H9 (cell line): ENCODE data around the gene DCT. TPM values are rescaled to one million over a fixed set of nuclear protein-coding genes. Genes with fewer than 3 reads are reported as not detected.
A peak's percentile ranks its signal among the peaks of the same experiment; 100 is the strongest.

Source experiments
- DNase-seq: peaks from one replicate; pipeline ENCODE4 v3.0.0-alpha.2; 2017
- H2AFZ ChIP-seq: one replicate; pipeline ENCODE4 v1.6.1; 2013; ENCODE audit warnings: mild to moderate bottlenecking, low read length, control low read depth, moderate library complexity
- H2AK5ac ChIP-seq: 2 replicates; pipeline ENCODE4 v1.6.1; 2013; ENCODE audit warnings: low read length, control low read depth, mixed read lengths; ENCODE audit not compliant: insufficient read length
- H2BK120ac ChIP-seq: one replicate; pipeline ENCODE4 v1.6.1; 2013; ENCODE audit warnings: low read depth, mild to moderate bottlenecking, low read length, control low read depth, inconsistent platforms; ENCODE audit not compliant: poor library complexity, severe bottlenecking
- H2BK12ac ChIP-seq: 2 replicates; pipeline ENCODE4 v1.6.1; 2013; ENCODE audit warnings: low read length, control low read depth, mixed read lengths, low read depth; ENCODE audit not compliant: insufficient read length
- H2BK15ac ChIP-seq: 2 replicates; pipeline ENCODE4 v1.6.1; 2013; ENCODE audit warnings: low read depth, low read length, control low read depth
- H2BK20ac ChIP-seq: one replicate; pipeline ENCODE4 v1.6.1; 2013; ENCODE audit warnings: low read depth, mild to moderate bottlenecking, low read length, control low read depth, inconsistent platforms; ENCODE audit not compliant: poor library complexity, severe bottlenecking
- H2BK5ac ChIP-seq: 2 replicates; pipeline ENCODE4 v1.6.1; 2013; ENCODE audit warnings: low read length, control low read depth, mixed read lengths; ENCODE audit not compliant: insufficient read length
- H3K14ac ChIP-seq: 2 replicates; pipeline ENCODE4 v1.6.1; 2013; ENCODE audit warnings: low read length, control low read depth; ENCODE audit not compliant: insufficient read depth
- H3K18ac ChIP-seq: 2 replicates; pipeline ENCODE4 v1.6.1; 2013; ENCODE audit warnings: low read depth, mild to moderate bottlenecking, mixed read lengths, low read length, control low read depth; ENCODE audit not compliant: insufficient read length
- H3K23ac ChIP-seq: 2 replicates; pipeline ENCODE4 v1.6.1; 2013; ENCODE audit warnings: low read length, control low read depth, mixed read lengths, low read depth; ENCODE audit not compliant: insufficient read length
- H3K23me2 ChIP-seq: 2 replicates; pipeline ENCODE4 v1.6.1; 2013; ENCODE audit warnings: low read depth, mild to moderate bottlenecking, mixed read lengths, low read length, control low read depth; ENCODE audit not compliant: insufficient read length, poor library complexity, severe bottlenecking
- H3K27ac ChIP-seq: 2 replicates; pipeline ENCODE4 v1.5.1; 2013; ENCODE audit warnings: low read length, control low read depth, mixed read lengths, low read depth; ENCODE audit not compliant: insufficient read length
- H3K27me3 ChIP-seq: 2 replicates; pipeline ENCODE4 v1.6.1; 2013; ENCODE audit warnings: low read length, control low read depth, inconsistent platforms; ENCODE audit not compliant: insufficient read depth
- H3K4ac ChIP-seq: 2 replicates; pipeline ENCODE4 v1.6.1; 2013; ENCODE audit warnings: low read depth, mild to moderate bottlenecking, control low read depth, inconsistent platforms, low read length, moderate library complexity
- H3K4me1 ChIP-seq: 2 replicates; pipeline ENCODE4 v1.6.1; 2013; ENCODE audit warnings: low read length, control low read depth, inconsistent platforms; ENCODE audit not compliant: insufficient read depth
- H3K4me2 ChIP-seq: 2 replicates; pipeline ENCODE4 v1.6.1; 2013; ENCODE audit warnings: low read length, control low read depth, mixed read lengths; ENCODE audit not compliant: insufficient read length, insufficient read depth
- H3K56ac ChIP-seq: 2 replicates; pipeline ENCODE4 v1.6.1; 2013; ENCODE audit warnings: low read depth, mild to moderate bottlenecking, mixed read lengths, low read length, control low read depth; ENCODE audit not compliant: insufficient read length
- H3K79me1 ChIP-seq: 2 replicates; pipeline ENCODE4 v1.6.1; 2013; ENCODE audit warnings: low read depth, mild to moderate bottlenecking, moderate library complexity, low read length, control low read depth, inconsistent platforms; ENCODE audit not compliant: insufficient read depth, poor library complexity, severe bottlenecking
- H3K79me2 ChIP-seq: 2 replicates; pipeline ENCODE4 v1.6.1; 2013; ENCODE audit warnings: low read length, control low read depth, inconsistent platforms; ENCODE audit not compliant: insufficient read depth
- H3K9ac ChIP-seq: 2 replicates; pipeline ENCODE4 v1.6.1; 2013; ENCODE audit warnings: low read length, control low read depth, mixed read lengths; ENCODE audit not compliant: insufficient read length; ENCODE audit errors: extremely low read depth
- H3K9me3 ChIP-seq: one replicate; pipeline ENCODE4 v1.6.1; 2013; ENCODE audit warnings: low read depth, low read length, inconsistent platforms; ENCODE audit not compliant: control insufficient read depth
- H3T11ph ChIP-seq: one replicate; pipeline ENCODE4 v1.6.1; 2013; ENCODE audit warnings: mild to moderate bottlenecking, low read length, control low read depth, inconsistent platforms
- H4K20me1 ChIP-seq: one replicate; pipeline ENCODE4 v1.6.1; 2013; ENCODE audit not compliant: control insufficient read depth, insufficient read length, insufficient read depth
- H4K5ac ChIP-seq: 2 replicates; pipeline ENCODE4 v1.6.1; 2013; ENCODE audit warnings: low read depth, mild to moderate bottlenecking, mixed read lengths, low read length, control low read depth; ENCODE audit not compliant: insufficient read length
- H4K8ac ChIP-seq: replicated peaks from 2 replicates; pipeline ENCODE4 v1.6.1; 2013; ENCODE audit warnings: low read length, control low read depth, mixed read lengths, low read depth; ENCODE audit not compliant: insufficient read length
- H4K91ac ChIP-seq: 2 replicates; pipeline ENCODE4 v1.6.1; 2013; ENCODE audit warnings: low read depth, mild to moderate bottlenecking, moderate library complexity, mixed read lengths, low read length, control low read depth; ENCODE audit not compliant: insufficient read length
- H3K27ac Mint-ChIP-seq, 3 experiments: 2 replicates in 2 of 3; 3 replicates in 1 of 3; pipeline ENCODE4 v1.8.0; 2020 to 2021; ENCODE audit warnings: mixed read lengths in 3 of 3, mild to moderate bottlenecking in 1 of 3, moderate library complexity in 1 of 3
- H3K27me3 Mint-ChIP-seq: 2 replicates; pipeline ENCODE4 v1.8.0; 2021; ENCODE audit warnings: low read depth, mild to moderate bottlenecking, moderate library complexity, mixed read lengths
- H3K36me3 Mint-ChIP-seq, 3 experiments: 2 replicates in 2 of 3; 3 replicates in 1 of 3; pipeline ENCODE4 v1.8.0; 2020 to 2021; ENCODE audit warnings: low read depth in 3 of 3, mixed read lengths in 3 of 3; ENCODE audit not compliant: insufficient read depth in 1 of 3
- H3K4me1 Mint-ChIP-seq, 2 experiments: 2 replicates each; pipeline ENCODE4 v1.8.0; 2020; ENCODE audit warnings: mixed read lengths in 2 of 2
- H3K4me3 Mint-ChIP-seq, 2 experiments: 2 replicates in 1 of 2; 3 replicates in 1 of 2; pipeline ENCODE4 v1.8.0; 2020 to 2021; ENCODE audit warnings: mild to moderate bottlenecking in 2 of 2, mixed read lengths in 2 of 2, moderate library complexity in 1 of 2
- H3K9me3 Mint-ChIP-seq, 2 experiments: 2 replicates in 1 of 2; 3 replicates in 1 of 2; pipeline ENCODE4 v1.8.0; 2020; ENCODE audit warnings: mild to moderate bottlenecking in 2 of 2, mixed read lengths in 2 of 2, moderate library complexity in 1 of 2
- CTCF ChIP-seq: fragments of 200-600 bp; sonication (generic); conservative IDR thresholded peaks from 3 replicates; pipeline ENCODE4 v1.8.0; 2021; ENCODE audit warnings: antibody characterized with exemption, mild to moderate bottlenecking
- WGBS: extraction: QIAGEN DNeasy Blood & Tissue Kit; methylation state at CpG from one replicate; pipeline ENCODE4 v1.1.7; 2013; ENCODE audit warnings: missing lambda C conversion rate, low lambda C conversion rate, mixed read lengths; ENCODE audit not compliant: insufficient read length; ENCODE audit errors: extremely low coverage; 5-methylcytosine and 5-hydroxymethylcytosine counted together
- total RNA-seq: library from RNA; stranded (reverse); gene quantifications from 2 replicates; pipeline ENCODE4 v1.2.1, GENCODE V29; 2021

DCT gene
- total RNA-seq, 1 experiment from 2014 or later: not detected

- Histone ChIP-seq H3K23ac (no peak overlapping the region), H3T11ph (no peak overlapping the region), H3K27ac (no peak overlapping the region), H3K18ac (no peak overlapping the region), H3K9ac (no peak overlapping the region), H3K4ac (no peak overlapping the region), H4K5ac (no peak overlapping the region), H3K23me2 (no peaks in the 10 kb centered on the region), H3K79me2 (no peaks in the 10 kb centered on the region), H4K8ac (no peak overlapping the region), H3K9me3 (no peaks in the 10 kb centered on the region), H2BK12ac (no peak overlapping the region), H3K4me1 (no peaks in the 10 kb centered on the region), H2AK5ac (no peak overlapping the region), H3K79me1 (no peaks in the 10 kb centered on the region), H3K27me3 (no peaks in the 10 kb centered on the region), H2BK120ac (no peak overlapping the region), H3K14ac (no peak overlapping the region; the same call in 1 of the 2 replicates), H3K56ac (no peak overlapping the region), H2BK5ac (no peak overlapping the region), H4K20me1 (no peaks in the 10 kb centered on the region), H3K4me2 (no peak overlapping the region), H2BK20ac (no peak overlapping the region), H4K91ac (no peak overlapping the region), H2AFZ (no peak overlapping the region), H2BK15ac (no peak overlapping the region)
- no peak overlapping the region for H3K4me3 Mint-ChIP-seq
- no peaks in the 10 kb centered on the region for H3K4me1 Mint-ChIP-seq
- WGBS: no CpG with 5 or more reads among the region's 7 CpGs
- peak overlapping the region in 1 of 3 experiments; percentile 53; a peak in 1 of 7 replicates for H3K27ac Mint-ChIP-seq
- H3K27me3 Mint-ChIP-seq: no peaks in the 10 kb centered on the region; the same call in 1 of the 2 replicates
- peaks cover 0 to 5% (median 0%) of the 10 kb centered on the region in 3 experiments; a peak in 3 of 7 replicates for H3K36me3 Mint-ChIP-seq
- peaks cover 3 to 4% of the 10 kb centered on the region in 2 experiments; a peak in 2 of 5 replicates for H3K9me3 Mint-ChIP-seq
- no peak for DNase-seq
- no peak for TF ChIP-seq CTCF
These were observed 44.9 kb upstream of the DCT start for GRCh38 chr13:94524407-94524806.
